NCI-H1105 (cell line): ENCODE results near the gene WT1.

Experiments used
- DNase-seq: peaks from one replicate; lab custom pipeline; 2025; lab: John Stamatoyannopoulos, UW

WT1 gene

GRCh38 chr11:32421992-32422391 lies 13.3 kb downstream of the WT1 start:
- DNase-seq, result no peak

DNA sequence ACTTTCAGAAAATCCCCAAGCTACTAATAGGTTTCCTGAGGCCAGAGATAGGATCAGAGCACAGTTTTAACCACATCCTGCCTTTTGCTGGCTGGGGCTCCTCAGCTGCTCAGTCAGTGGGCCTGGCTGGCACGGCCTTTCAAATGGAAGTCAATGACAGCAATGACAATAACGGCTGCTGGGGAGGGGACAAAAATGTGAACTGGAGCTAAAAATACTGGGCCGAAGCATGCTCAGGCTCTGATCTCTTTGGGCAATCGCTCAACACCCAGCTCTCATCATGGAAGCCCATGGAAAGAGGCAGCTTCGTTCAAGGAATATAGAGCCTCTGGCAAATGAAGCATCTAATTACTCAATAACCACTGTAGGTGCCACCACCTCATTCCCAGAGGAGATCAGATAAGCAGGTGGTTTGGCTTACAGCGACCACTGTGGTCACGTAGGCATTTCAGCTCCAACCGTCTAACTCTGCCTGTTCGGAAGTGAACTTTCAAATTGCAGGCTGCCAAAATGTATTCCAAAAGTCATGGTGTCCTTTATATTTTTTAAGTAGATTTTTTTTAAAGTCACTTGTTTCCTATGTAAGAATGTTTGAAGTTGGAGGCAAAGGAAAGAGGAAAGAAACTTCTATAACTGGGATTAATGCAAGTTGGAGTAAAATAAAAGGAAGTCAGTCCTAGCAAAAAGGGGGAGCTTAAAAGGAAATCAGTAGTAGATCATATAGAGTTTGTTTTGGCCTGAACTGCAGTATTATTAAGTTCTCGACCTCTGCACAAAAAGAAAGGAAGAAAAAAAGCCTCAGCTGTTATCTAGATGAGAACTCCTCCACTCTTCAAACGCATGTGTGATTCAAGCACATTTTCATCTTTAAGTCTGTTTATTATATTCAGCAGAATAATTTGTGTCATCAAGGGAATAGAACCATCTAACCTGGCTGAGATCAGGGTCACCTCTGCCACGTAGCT lies 14.1 kb downstream of the WT1 start:
- no peak for DNase-seq

- DNase-seq, result no peak
Observed at GRCh38 chr11:32420139-32420538, 15.2 kb downstream of the WT1 start.

DNA sequence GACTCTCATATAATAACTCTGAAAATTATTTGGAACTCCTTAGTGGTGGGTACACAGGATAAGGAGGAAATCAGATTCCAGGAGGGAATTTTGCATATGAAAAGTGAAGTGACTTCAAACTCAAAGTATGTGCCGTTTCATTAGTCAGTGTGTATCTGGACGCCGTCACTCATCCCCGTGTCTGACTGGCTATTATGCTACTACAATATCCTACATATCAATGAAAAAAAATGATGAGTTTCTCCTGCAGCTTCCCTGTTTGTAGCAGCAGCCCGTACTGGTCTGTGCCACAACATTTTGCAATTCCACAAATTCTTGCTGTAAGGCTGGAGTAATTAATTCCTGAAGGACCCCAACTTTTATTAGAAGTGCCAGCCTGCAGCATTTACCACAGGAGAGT lies 16.5 kb downstream of the WT1 start:
- no peak for DNase-seq

GRCh38 chr11:32417806-32418205 lies 17.5 kb downstream of the WT1 start:
- DNase-seq, result no peak

DNA sequence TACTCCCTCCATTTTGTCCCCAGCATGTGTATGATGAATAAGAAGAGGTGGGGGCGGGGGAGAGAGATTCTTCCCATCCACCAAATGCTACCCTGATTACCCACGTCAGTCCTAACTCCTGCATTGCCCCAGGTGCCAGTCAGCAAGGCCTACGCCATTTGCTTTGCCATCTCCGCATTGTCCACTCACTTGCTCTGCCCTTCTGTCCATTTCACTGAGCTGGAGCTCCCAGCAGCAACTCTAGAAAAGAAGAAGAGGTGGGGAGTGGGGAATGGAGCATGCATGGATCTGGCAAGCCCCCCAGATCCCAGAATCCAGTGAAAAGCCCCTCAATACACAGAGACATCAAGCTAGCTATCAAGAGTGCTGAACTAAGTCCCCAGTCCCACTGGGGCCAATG lies 19.0 kb downstream of the WT1 start:
- no peak for DNase-seq

GRCh38 chr11:32414925-32415324 lies 20.4 kb downstream of the WT1 start:
- DNase-seq, result no peak

GRCh38 chr11:32411942-32412615 lies 23.3 kb downstream of the WT1 start:
- DNase-seq, result no peak

DNA sequence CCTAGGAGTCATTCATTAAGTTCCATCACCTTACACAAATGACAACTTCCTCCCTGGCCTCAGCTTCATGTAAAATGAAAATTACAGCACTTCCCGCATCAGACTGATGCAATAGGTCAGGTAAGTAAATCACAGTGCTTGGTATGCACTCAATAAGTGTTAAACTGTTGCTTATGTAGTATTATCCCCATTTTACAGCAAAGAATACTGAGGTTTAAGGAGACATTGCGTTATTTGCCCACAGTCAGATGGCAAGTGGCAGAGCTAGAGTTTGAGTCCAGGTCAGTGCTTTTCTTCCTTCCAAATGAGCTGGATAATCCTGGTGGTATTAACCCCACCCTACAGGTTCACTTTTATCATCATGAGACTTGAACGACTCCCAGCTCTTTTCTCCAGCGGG lies 29.7 kb downstream of the WT1 start:
- DNase-seq, result no peak

DNA sequence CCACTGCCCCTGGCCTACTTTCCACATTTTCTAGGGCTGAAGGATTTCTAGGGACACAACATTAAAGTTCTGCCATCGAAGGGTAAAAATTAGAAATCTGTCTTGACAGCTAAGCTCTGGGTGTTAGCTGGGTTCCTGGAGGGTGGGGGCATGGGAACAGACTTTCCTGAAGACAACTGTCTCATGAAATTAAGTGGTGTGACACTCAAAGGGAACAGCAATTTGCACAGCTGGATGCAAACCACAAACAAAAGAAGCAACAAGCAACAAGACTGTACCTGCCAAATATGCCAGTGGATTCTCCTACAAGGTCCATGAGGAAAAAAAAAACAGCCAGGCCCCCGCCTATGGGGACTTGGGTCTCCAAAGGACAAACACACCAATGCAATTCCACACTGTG lies 32.5 kb downstream of the WT1 start:
- no peak for DNase-seq

DNA sequence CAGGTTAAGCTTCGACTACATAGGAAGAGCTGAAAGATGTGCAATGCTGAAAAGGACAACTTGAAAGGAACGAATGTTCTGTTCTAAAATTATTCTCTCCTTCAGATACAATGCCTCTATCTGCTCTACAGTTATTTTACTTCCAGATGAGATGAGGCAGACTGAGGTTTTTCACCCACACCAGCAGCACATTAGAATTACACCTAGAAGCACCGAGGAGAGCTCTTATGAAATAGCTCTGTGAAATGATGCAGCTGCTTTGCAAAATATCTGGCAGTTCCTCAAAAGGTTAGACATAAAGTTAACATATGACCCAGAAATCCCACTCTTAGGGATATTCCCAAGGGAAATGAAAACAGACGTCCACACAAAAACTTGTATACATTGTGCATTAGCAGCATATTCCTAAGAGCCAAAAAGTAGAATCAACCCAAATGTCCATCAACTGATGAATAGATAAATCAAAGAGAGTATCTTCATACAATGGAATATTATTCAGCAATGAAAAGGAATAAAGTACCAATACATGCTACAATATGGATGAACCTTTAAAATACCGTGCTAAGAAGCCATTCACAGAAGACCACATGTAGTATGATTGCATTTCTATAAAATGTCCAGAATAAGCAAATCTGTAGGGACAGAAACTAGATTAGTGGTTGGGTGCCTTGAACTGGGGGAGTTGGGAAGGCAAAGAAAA lies 34.5 kb downstream of the WT1 start:
- DNase-seq, result no peak

DNA sequence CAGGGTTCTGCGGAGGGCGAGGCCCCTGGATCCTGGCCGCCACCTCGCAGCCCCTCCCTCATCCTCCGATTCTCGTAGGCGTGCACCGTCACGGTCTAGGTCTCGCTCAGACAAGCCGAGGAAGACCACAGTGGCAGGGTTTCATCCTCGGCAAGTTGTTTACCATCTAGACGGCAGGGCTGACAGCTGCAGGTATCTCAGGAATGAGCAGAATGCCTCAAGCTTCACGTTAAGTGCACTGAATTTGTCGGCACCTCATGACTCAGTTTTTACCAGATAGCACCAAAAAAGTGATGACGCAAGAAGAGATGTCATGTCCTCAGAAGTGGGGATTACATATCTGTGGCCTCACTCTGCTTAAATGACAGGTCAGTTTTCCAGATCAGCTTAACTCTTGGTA lies 35.1 kb downstream of the WT1 start:
- DNase-seq, result no peak

DNA sequence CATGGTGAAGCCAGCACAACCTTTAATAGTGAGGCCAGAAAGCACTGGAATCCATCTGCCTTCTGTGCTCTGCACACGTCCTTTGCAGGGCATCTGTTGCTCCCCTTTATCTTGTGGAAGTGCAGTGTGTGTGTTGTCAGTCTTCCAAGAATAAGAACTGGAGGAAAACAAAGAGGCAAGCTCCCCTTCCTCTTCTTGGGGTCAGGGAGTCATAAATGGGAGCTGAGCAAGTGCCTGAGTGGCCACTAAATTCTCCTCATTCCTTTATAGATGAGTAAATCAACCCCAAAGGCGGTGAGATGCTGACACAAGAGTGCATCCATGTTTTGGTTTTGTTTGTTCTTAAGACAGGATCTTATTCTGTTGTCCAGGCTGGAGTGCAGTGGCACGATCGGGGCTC lies 38.3 kb downstream of the WT1 start:
- no peak for DNase-seq

- peak; percentile 55 for DNase-seq
Observed at GRCh38 chr11:32396331-32396730, 39.0 kb downstream of the WT1 start.

- no peak for DNase-seq
Observed at GRCh38 chr11:32395127-32395526, 40.2 kb downstream of the WT1 start.

DNA sequence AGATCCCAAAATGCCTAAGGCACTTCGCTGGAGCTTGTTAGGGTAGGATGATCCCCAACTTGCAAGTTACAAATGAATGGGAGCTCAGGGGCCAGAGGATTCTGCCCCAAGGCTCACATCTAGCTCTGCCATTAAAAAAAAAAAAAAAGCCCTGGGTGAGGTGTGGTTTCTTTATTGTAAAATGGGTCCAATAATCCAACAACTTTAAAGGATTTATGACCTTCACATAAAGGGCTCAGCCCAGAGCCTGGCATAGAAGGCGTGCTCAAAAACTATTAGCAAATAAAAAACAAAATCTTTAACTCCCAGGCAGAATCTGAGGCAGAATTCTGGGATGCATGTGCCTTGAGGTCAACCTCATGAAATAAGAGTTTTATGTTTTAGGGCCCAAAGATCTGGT lies 42.5 kb downstream of the WT1 start:
- DNase-seq, result no peak

DNA sequence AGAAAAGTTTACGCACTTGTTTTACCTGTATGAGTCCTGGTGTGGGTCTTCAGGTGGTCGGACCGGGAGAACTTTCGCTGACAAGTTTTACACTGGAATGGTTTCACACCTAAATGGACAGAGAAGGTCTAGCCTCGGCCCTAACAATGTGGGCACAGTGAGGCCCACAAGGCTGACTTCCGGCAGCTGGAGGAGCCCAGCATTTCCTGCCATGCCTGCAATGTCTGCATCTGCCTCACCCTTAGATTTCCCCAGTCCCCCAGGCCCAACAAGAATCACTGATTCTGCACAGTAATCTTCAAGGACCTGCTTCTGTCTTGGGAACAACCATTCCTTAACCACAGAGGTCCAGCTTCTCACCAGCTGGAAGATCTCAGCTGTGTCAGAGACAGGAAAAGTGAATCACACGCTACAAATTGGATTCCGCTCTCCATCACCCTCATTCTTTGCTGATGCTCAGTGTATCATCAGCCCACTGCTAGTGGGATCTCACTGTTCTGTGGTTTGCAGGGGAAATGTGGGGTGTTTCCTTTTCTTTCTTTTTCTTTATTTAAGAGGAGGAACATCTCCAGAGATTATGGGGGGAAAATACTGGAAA lies 43.3 kb downstream of the WT1 start:
- DNase-seq, result no peak

DNA sequence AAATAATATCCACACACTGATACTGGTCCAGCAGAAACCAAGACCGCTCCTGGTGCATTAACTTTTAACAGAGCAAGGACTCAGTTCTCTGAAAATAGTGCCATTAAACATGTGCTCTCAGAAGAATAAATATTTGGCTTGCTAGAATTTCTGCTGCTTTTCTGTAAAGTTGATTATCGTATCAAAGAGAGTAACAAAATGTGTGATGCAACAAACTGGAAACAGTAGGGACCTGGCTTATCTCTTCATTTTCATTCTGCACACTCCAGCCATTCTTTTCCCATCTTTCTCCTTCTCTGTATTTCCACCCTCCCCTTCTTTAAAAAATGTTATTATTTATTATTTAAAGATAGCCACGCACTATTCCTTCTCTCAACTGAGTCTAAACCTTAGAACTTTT lies 43.9 kb downstream of the WT1 start:
- no peak for DNase-seq

GRCh38 chr11:32390712-32391111 lies 44.6 kb downstream of the WT1 start:
- DNase-seq, result no peak

DNA sequence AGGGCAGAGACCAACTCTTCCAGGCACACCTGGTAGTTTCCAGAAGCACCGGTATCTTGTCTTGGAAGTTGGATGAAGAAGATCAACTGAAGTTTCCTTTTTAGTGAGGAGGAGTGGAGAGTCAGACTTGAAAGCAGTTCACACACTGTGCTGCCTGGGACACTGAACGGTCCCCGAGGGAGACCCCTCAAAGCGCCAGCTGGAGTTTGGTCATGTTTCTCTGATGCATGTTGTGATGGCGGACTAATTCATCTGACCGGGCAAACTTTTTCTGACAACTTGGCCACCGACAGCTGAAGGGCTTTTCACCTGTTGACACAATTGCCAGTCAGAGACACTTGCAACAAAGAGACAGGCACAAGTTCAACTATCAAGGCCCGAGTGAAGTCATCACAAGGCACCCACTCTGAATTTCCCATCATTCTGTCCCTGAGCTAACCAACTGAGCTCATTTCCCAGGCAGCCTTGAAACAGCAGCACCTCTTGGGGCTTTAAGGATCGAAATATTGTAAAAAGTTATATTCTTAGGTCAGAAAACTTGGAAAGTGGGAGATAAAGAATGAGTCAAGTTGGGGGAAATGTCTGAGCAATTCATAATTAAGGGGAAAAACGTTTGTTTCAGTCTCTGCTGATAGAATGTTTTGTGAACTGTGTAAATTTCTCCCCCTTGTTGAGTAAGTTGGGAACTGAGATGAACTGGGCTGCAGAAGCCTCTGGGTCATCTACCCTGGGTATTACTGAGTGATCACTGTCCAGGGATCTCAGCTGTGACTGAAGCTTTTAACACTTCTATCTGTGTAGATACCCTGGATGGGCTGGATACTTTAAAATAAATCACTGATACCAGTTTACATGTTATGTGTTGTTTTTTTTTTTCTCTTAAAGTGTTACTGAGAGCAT lies 46.2 kb downstream of the WT1 start:
- no peak for DNase-seq

GRCh38 chr11:32388365-32388764 lies 47.0 kb downstream of the WT1 start:
- DNase-seq, result no peak
